Choroid plexus epithelial cell (primary cell): ENCODE measurements around the gene KCNJ10.

Source experiments
- DNase-seq: peaks from one replicate; pipeline ENCODE4 v3.0.0-alpha.2; 2010; ENCODE audit warnings: low read depth
- H3K4me3 ChIP-seq: 2 replicates; pipeline ENCODE4 v1.5.1; 2011; ENCODE audit warnings: low read depth, mild to moderate bottlenecking, control low read depth, low read length, moderate library complexity
- CTCF ChIP-seq: conservative IDR thresholded peaks from 2 replicates; pipeline ENCODE4 v1.5.1; 2011; ENCODE audit warnings: low read depth, mild to moderate bottlenecking, control low read depth, inconsistent platforms, low read length, moderate library complexity

KCNJ10 gene

GRCh38 chr1:160048335-160048734 is 21.6 kb downstream of the KCNJ10 start:
- DNase-seq = no peak
- H3K4me3 ChIP-seq = no peak overlapping the region
- no peak for TF ChIP-seq CTCF

- TF ChIP-seq CTCF = no peak
- H3K4me3 ChIP-seq = no peak overlapping the region
- DNase-seq = no peak
Observed at GRCh38 chr1:160047111-160047991, 22.6 kb downstream of the KCNJ10 start.

GRCh38 chr1:160046494-160047110 is 23.4 kb downstream of the KCNJ10 start:
- peak; percentile 72 for TF ChIP-seq CTCF
- no peak overlapping the region for H3K4me3 ChIP-seq
- peak; percentile 61 for DNase-seq

DNA sequence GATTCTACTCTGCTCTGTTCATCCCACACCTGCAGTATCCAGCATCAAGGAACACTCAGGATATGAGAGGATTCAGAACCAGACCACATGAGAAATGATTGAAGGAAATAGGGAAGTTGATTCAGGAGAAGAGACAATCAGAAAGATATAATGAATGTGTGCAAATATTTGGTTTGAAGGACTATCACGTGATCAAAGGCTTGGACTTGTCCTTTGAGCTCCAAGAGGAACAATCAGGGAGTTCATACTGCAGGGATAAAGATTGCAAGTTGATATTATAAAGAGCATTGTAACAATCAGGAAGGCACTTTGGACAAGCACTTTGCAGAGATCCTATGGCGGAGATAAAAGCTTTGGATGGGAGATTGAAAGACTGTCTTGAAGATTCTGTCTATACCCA is 24.3 kb downstream of the KCNJ10 start:
- TF ChIP-seq CTCF = no peak
- H3K4me3 ChIP-seq = no peak overlapping the region
- DNase-seq = no peak

GRCh38 chr1:160043543-160043942 is 26.4 kb downstream of the KCNJ10 start:
- H3K4me3 ChIP-seq = no peak overlapping the region
- DNase-seq = no peak
- TF ChIP-seq CTCF = no peak

GRCh38 chr1:160040476-160040875 is 29.5 kb downstream of the KCNJ10 start:
- DNase-seq = peak; percentile 34
- TF ChIP-seq CTCF = no peak
- no peak overlapping the region for H3K4me3 ChIP-seq
